Hepatocyte (in vitro differentiated cells): ENCODE results near the gene SCFD2.

Experiments used
- CTCF ChIP-seq: fragments of 200-600 bp; sonication (generic); IDR thresholded peaks from 2 replicates; pipeline ENCODE4 v1.5.1; 2016; ENCODE audit warnings: antibody characterized with exemption, mild to moderate bottlenecking; ENCODE audit not compliant: poor library complexity
- EZH2 ChIP-seq: fragments of 200-600 bp; sonication (generic); IDR thresholded peaks from 2 replicates; pipeline ENCODE4 v1.6.1; 2016; ENCODE audit warnings: antibody characterized with exemption, mild to moderate bottlenecking, borderline replicate concordance
- EZH2phosphoT487 ChIP-seq: fragments of 200-600 bp; sonication (generic); IDR thresholded peaks from one replicate; pipeline ENCODE4 v1.6.1; 2018; ENCODE audit warnings: antibody characterized with exemption, mild to moderate bottlenecking, low read depth, moderate library complexity; ENCODE audit not compliant: unreplicated experiment, severe bottlenecking

DNA sequence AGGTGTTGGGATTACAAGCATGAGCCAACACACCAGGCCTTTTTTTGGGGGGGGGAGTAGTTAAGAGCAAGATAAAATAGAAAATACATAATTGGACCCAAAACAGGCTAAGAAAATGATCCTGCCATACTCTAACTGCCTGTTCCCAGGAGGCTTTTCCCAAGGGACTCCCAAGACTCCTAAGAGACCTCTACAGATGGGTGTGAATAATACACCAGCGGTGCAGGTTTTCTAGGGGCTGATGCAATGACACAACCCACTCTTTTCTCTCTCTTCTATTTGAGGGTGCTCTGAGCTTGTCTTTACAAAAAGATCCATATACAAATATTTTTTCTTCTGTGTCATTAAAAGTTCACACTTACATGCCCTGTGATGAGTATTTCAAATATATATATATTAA, 386.8 kb downstream of the SCFD2 start:
- TF ChIP-seq CTCF = no peak
- TF ChIP-seq EZH2 = no peak
- TF ChIP-seq EZH2phosphoT487 = no peak
